HK-2 (cell line): ENCODE data around the gene SLAMF1.
"Not testable (repeated sequence)": the region's sequence is repeated elsewhere in the genome, so short reads cannot be mapped to it uniquely, and the experiment has no call there.

ENCODE experiments used
- DNase-seq: peaks from one replicate; pipeline ENCODE4 v3.0.0-alpha.2; 2018; ENCODE audit not compliant: unreplicated experiment

Gene SLAMF1

GRCh38 chr1:160646711-160647328 lies at the start of gene SLAMF1:
SLAMF1 (minus strand) TSS chr1:160647044; CDS start chr1:160646945, 99 bp downstream.
- DNase-seq: no peak

GRCh38 chr1:160692390-160692789 lies 45.5 kb upstream of the SLAMF1 start:
- not testable (repeated sequence) for DNase-seq

- no peak for DNase-seq
These were observed 38.4 kb upstream of the SLAMF1 start for GRCh38 chr1:160685266-160685665.

- DNase-seq: no peak
These were observed 36.4 kb upstream of the SLAMF1 start for GRCh38 chr1:160682983-160683865.

GRCh38 chr1:160681891-160682140 lies 35.0 kb upstream of the SLAMF1 start:
- no peak for DNase-seq

- DNase-seq: peak; percentile 22
These were observed 34.4 kb upstream of the SLAMF1 start for GRCh38 chr1:160681066-160681890.

- DNase-seq: no peak
These were observed 33.6 kb upstream of the SLAMF1 start for GRCh38 chr1:160680399-160680798.

GRCh38 chr1:160679893-160680292 lies 33.0 kb upstream of the SLAMF1 start:
- DNase-seq: no peak

- DNase-seq: no peak
These were observed 30.2 kb upstream of the SLAMF1 start for GRCh38 chr1:160676869-160677597.

GRCh38 chr1:160675641-160676410 lies 29.0 kb upstream of the SLAMF1 start:
- DNase-seq: peak; percentile 44

GRCh38 chr1:160674415-160674814 lies 27.6 kb upstream of the SLAMF1 start:
- no peak for DNase-seq

- no peak for DNase-seq
These were observed 26.2 kb upstream of the SLAMF1 start for GRCh38 chr1:160672789-160673695.

GRCh38 chr1:160671603-160672517 lies 25.0 kb upstream of the SLAMF1 start:
- DNase-seq: no peak

- DNase-seq: no peak
These were observed 23.9 kb upstream of the SLAMF1 start for GRCh38 chr1:160670701-160671100.

GRCh38 chr1:160669802-160670201 lies 23.0 kb upstream of the SLAMF1 start:
- no peak for DNase-seq

GRCh38 chr1:160669276-160669675 lies 22.4 kb upstream of the SLAMF1 start:
- no peak for DNase-seq

GRCh38 chr1:160667896-160668295 lies 21.1 kb upstream of the SLAMF1 start:
- no peak for DNase-seq

- no peak for DNase-seq
These were observed 19.2 kb upstream of the SLAMF1 start for GRCh38 chr1:160666079-160666442.
